Measurements from ENCODE around the gene ATP1A4.

DNA sequence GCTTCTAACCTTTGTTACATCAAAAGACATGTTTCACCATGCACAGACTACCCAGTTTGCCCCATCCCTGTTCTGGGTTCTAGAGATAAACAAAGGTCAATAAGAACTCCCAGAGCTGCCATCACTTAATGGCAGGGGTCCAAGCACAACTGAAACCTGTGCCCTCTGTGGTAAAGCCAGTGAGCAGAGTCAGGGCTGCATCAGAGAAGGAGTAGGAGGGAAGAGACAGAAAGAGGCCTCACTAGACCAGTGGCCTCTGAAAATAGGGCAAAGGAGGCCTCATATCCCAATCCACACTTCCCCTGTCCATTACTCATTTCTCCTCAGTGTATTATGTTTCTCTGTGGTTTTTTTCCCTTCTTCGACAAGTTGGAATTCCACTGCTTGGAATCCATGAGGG, 25.7 kb upstream of the ATP1A4 start:
- no peak for TF ChIP-seq CTCF (IDR thresholded peaks at IDR 0.05)
- TF ChIP-seq EP300 (IDR thresholded peaks at IDR 0.05), result no peak

All from stomach (tissue), 4 donors.